NCI-H69 (cell line): Measurements from ENCODE around the gene EWSR1.
A peak's percentile ranks its signal among the peaks of the same experiment; 100 is the strongest.

ENCODE experiments used
- DNase-seq: peaks from one replicate; lab custom pipeline; 2025; lab: John Stamatoyannopoulos, UW

EWSR1 gene

GRCh38 chr22:29306835-29307595 is 38.9 kb downstream of the EWSR1 start:
- DNase-seq = peak; percentile 95

- no peak for DNase-seq
Measured at GRCh38 chr22:29307596-29308147, 39.6 kb downstream of the EWSR1 start.

DNA sequence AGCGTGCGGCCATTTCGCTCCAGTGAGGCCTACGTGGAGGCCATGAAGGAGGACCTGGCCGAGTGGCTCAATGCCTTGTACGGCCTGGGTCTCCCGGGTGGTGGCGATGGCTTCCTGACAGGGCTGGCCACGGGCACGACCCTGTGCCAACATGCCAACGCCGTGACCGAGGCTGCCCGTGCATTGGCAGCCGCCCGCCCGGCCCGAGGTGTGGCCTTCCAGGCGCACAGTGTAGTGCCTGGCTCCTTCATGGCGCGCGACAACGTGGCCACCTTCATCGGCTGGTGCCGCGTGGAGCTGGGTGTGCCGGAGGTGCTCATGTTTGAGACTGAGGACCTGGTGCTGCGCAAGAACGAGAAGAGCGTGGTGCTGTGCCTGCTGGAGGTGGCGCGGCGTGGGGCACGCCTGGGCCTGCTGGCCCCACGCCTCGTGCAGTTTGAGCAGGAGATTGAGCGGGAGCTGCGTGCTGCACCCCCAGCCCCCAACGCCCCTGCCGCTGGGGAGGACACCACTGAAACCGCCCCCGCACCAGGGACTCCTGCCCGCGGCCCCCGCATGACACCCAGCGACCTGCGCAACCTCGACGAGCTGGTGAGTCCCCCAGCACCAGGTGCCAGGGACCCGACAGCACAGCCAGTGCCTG is 40.2 kb downstream of the EWSR1 start:
- no peak for DNase-seq

DNA sequence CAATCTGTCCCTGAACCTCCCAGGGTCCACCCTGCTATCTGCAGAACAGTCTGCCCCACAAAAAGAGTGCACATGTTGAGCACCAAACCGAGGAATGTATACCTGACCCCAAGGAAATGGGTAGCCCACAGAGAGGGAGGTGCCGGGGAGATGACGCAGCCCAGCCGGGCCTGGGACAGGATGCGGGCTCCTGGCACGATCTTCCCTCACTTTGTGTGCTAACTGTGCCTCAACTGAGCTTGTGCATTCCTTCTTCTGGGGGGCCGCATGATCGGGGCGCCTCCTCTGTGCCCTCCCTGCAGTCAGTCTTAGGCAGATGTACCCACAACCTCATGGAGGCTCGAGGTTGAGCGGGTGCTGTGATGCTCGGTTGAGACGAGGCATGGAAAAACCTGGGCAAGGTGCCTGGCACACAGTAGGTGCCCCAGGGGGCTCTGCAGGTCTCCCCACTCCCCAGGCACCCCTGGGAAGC is 40.8 kb downstream of the EWSR1 start:
- no peak for DNase-seq

DNA sequence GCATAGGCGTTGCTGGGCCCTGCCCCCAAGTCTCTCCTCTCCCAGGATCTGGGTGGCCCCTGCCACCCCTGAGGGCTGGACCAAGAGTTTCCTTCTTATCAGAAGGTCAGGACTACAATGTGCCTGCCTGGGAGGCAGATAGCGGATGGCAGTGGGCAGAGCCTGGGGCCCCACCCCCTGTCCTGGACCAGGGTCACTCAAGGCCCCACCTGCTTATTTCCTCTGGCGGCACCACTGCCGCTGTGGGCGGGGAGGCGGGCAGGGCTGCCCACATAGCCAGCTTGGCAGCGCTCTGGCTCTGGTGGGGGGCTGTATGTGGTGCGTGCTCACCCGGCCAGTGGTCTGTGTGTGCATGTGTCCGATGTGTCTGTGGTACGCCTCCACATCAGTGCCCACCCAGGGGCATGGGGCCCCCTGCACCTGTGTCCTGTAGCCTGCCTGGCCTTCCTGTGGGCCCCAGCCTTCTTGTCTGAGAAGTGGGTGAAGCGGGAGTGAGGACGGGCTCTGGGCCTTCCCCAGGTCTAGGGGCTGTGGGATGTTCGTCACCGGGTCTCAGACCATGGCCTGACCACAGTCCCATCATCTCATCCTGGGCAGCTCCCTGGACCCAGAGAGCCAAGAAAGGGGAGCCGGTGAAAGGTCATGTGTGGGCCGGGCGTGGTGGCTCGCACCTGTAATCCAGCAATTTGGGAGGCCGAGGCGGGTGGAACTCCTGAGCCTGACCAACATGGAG is 41.4 kb downstream of the EWSR1 start:
- DNase-seq = no peak

GRCh38 chr22:29310065-29310862 is 42.2 kb downstream of the EWSR1 start:
- no peak for DNase-seq

GRCh38 chr22:29310863-29311339 is 42.8 kb downstream of the EWSR1 start:
- peak; percentile 92 for DNase-seq

DNA sequence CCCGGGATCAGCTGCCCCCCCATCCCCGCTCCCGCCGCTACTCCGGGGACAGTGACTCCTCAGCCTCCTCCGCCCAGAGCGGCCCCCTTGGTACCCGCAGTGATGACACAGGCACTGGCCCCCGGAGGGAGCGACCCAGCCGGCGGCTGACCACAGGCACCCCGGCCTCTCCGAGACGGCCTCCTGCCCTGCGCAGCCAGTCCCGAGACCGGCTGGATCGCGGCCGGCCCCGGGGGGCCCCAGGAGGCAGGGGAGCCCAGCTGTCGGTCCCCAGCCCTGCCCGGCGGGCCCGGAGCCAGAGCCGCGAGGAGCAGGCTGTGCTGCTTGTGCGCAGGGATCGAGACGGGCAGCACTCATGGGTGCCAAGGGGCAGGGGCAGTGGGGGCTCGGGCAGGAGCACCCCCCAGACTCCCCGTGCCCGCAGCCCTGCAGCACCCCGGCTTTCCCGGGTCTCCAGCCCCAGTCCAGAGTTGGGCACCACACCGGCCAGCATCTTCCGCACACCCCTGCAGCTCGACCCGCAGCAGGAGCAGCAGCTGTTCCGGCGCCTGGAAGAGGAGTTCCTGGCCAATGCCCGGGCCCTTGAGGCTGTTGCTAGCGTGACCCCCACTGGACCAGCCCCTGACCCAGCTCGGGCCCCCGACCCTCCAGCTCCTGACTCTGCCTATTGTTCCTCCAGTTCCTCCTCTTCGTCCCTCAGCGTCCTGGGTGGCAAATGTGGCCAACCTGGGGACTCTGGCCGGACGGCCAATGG is 43.6 kb downstream of the EWSR1 start:
- peak; percentile 52 for DNase-seq

- DNase-seq = no peak
Measured at GRCh38 chr22:29312218-29313125, 44.4 kb downstream of the EWSR1 start.

DNA sequence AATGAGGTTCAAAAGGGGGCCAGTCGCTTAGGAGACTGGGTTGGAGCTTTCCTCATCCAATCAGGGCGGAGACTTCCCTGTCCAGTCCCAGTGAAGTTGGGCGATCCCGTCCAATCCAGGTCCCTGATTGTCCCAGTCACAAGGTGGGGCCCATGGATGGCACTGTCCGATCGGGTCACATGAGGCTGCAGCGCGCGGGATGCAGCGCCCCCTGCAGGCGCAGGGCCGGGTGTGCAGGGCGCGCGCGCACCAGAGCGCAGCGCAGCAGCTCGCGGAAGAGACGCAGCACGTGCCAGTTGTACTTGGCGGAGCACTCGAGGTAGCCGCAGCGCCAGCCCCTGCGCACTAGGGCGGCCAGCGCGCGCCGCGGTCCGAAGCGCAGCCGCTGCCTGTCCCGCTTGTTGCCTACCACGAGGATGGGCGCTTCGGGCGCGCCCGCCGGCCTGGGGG is 45.1 kb downstream of the EWSR1 start:
- no peak for DNase-seq

DNA sequence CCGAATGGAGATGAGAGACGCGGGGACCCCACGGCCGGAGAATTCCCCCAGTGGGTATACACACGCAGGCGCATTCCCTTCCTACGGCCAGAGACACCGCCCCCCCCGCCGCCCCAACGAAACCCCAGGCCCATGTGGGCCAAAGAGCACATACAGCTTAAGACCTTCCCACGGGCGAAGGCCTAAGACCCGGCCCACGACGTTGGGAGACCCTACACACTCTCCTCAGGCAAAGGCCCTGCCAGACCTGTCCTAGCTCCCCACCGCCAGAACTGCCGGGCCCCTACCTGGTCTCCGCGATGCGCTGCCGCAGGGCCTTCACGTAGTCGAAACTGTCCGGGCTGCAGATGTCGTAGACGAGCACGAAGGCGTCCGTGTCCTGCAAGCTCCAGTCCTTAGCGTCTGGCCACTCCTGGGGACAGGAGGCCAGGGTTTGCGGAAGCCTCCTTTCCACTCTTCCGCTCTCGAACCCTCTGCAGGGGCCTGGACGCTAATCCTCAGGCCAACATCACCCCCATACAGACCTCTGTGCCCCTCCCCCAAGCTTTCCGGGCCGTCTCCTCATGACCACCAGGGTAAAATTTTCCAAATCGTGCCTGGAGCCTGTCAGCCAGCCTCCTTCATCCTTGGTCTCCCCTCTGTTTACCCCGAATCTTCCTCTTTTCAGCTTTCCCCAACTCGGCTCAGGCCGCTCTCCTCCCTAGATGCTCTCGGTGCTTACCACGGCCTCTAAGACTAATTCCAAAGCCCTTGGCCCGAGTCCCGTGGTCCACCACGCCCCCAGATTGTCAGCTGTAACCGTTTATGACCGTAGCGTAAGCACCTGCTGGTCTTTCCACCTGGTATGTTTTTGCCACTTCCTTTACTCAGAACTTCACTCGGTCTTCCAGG is 45.8 kb downstream of the EWSR1 start:
- DNase-seq = peak; percentile 87

DNA sequence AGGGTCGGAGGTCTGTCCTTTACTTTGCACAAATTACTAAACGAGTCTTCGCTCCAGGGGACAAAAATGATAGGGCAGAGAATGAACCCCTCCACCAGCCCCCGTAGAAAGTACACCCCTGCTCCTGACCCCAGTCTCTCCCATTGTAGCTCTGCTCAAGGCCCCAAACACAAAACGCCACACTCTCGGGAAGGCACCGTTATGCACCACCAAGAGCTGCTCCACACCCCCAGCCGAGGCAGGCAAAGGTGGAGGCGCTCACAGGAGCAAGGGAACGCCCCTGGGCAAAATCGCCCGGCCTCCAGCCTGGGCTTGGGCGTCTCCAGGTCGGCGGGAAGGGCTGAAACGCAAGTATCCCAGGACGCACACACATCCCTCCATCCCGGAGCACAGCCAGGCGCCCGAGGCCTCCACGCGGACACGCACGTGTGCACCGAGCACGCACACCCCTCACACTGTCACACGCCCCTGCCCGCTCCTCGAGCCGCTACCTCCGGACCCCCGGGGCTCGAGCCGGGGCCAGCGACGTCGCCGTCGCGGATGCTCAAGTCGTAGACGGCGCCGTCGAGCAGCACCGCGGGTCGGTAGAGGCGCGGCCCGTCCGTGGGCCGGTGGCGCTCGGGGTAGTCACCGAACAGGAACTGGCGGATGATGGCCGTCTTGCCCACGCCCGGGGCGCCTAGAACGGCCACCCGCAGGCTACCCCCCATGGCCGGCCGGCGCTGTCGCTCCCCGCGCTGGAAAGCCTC is 46.6 kb downstream of the EWSR1 start:
- peak; percentile 62 for DNase-seq

DNA sequence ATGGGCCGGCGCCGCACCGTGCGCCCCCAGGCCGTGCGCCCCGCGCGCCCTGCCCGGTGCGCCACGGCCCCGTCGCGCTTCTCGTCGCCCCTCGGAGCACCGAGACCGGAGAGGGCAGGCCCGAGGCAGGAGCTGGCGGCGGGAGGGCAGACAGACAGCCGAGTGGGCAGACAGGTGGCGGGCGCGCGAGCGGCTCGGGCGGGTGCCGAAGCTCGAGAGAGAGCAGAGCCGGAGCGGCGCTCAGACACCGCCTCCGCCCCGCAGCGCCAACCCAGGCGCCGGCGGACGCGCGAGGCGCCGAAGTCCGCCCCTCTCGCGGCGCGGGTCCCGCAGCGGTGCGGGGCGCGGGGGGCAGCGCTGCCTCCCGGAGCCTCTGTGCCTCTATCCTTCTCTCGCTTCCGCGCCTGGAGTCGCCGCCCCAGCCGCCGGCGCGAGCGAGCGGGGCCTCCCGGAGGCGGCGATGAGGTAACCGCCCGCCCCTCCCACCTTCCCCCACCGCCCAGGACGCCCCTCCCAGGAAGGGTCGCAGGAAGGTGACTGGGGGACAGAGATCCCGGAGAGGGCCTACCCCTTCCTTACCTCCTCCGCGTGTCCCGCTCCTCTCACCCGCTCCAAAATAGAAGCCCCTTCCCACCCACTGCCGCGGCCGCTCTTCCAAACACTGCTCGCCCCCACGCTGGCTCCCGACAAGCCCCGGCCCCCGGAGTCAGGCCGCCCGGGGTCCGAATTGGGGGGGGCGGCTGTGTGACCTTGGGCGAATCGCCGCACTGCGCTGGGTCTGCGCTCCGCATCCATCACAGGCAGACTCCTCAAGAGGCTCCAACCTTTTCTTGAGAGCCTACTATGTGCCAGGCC is 47.4 kb downstream of the EWSR1 start, which contains the start of gene RASL10A:
Gene RASL10A, minus strand, starts transcription at position 412 of the 855 bp plus-strand sequence. CDS start 451 bp downstream, outside the sequence.
- DNase-seq = peak; percentile 72

- DNase-seq = no peak
Measured at GRCh38 chr22:29316141-29316828, 48.2 kb downstream of the EWSR1 start.

GRCh38 chr22:29317827-29318454 is 49.9 kb downstream of the EWSR1 start:
- DNase-seq = no peak

- DNase-seq = no peak
Measured at GRCh38 chr22:29319072-29319471, 51.0 kb downstream of the EWSR1 start.
